GM23338 (cell line): ENCODE results near the gene XRCC4. TPM values are rescaled to one million over a fixed set of nuclear protein-coding genes. Genes with fewer than 3 reads are reported as not detected.

ENCODE experiments used
- ATAC-seq: fragments of 200-7000 bp; cut with Tn5 transposase; 3 replicates; pipeline ENCODE4 v1.9.1; 2020
- DNase-seq: peaks from one replicate; pipeline ENCODE4 v3.0.0-alpha.2; 2015; ENCODE audit warnings: low spot score
- H2AFZ ChIP-seq: fragments of 200-600 bp; sonication (generic); 2 replicates; pipeline ENCODE4 v1.8.0; 2016; ENCODE audit warnings: antibody characterized with exemption, mild to moderate bottlenecking, moderate library complexity
- H3F3A ChIP-seq: fragments of 200-600 bp; sonication (generic); replicated peaks from 2 replicates; pipeline ENCODE4 v1.8.0; 2017; ENCODE audit warnings: antibody characterized with exemption, mixed run types, low read depth
- H3K27ac ChIP-seq: fragments of 200-600 bp; sonication (generic); 2 replicates; pipeline ENCODE4 v1.6.1; 2016; ENCODE audit warnings: low read depth
- H3K27me3 ChIP-seq: fragments of 200-600 bp; sonication (generic); 2 replicates; pipeline ENCODE4 v1.8.0; 2016; ENCODE audit warnings: mild to moderate bottlenecking, mixed run types, moderate library complexity; ENCODE audit not compliant: insufficient read depth
- H3K36me3 ChIP-seq: fragments of 200-600 bp; sonication (generic); 2 replicates; pipeline ENCODE4 v1.8.0; 2016; ENCODE audit warnings: mild to moderate bottlenecking; ENCODE audit not compliant: insufficient read depth
- H3K4me1 ChIP-seq: fragments of 200-600 bp; sonication (generic); 2 replicates; pipeline ENCODE4 v1.8.0; 2016; ENCODE audit warnings: mild to moderate bottlenecking, moderate library complexity; ENCODE audit not compliant: insufficient read depth
- H3K4me2 ChIP-seq: fragments of 200-600 bp; sonication (generic); 2 replicates; pipeline ENCODE4 v1.7.1; 2017; ENCODE audit warnings: mixed run types
- H3K4me3 ChIP-seq: fragments of 200-600 bp; sonication (generic); 2 replicates; pipeline ENCODE4 v1.6.1; 2016; ENCODE audit warnings: mixed run types
- H3K79me2 ChIP-seq: fragments of 200-600 bp; sonication (generic); replicated peaks from 2 replicates; pipeline ENCODE4 v1.8.0; 2017; ENCODE audit warnings: mild to moderate bottlenecking; ENCODE audit not compliant: insufficient read depth
- H3K9me2 ChIP-seq: fragments of 200-600 bp; sonication (generic); 2 replicates; pipeline ENCODE4 v1.8.0; 2017; ENCODE audit not compliant: insufficient read depth
- H4K20me1 ChIP-seq: fragments of 200-600 bp; sonication (generic); replicated peaks from 2 replicates; pipeline ENCODE4 v1.8.0; 2017; ENCODE audit warnings: mild to moderate bottlenecking; ENCODE audit not compliant: insufficient read depth
- H3K27ac Mint-ChIP-seq: 2 replicates; pipeline ENCODE4 v1.8.0; 2020; ENCODE audit warnings: inconsistent platforms, mild to moderate bottlenecking, moderate library complexity, mixed read lengths
- H3K27me3 Mint-ChIP-seq: 3 replicates; pipeline ENCODE4 v1.8.0; 2022; ENCODE audit warnings: low read depth, mild to moderate bottlenecking, moderate library complexity, mixed read lengths, inconsistent platforms; ENCODE audit not compliant: insufficient read depth, poor library complexity
- H3K36me3 Mint-ChIP-seq: 3 replicates; pipeline ENCODE4 v1.8.0; 2021; ENCODE audit warnings: low read depth, mild to moderate bottlenecking, inconsistent platforms, moderate library complexity, mixed read lengths
- H3K4me1 Mint-ChIP-seq: 3 replicates; pipeline ENCODE4 v1.8.0; 2020; ENCODE audit warnings: mild to moderate bottlenecking, inconsistent platforms, mixed read lengths
- H3K4me3 Mint-ChIP-seq: 3 replicates; pipeline ENCODE4 v1.8.0; 2021; ENCODE audit warnings: moderate library complexity, mild to moderate bottlenecking, inconsistent platforms, mixed read lengths
- H3K9me3 Mint-ChIP-seq: 3 replicates; pipeline ENCODE4 v1.8.0; 2020; ENCODE audit warnings: moderate library complexity, mild to moderate bottlenecking, inconsistent platforms, mixed read lengths
- CREB1 ChIP-seq: fragments of 250-450 bp; sonication (Bioruptor Pico); IDR thresholded peaks from 2 replicates; pipeline ENCODE4 v1.5.0; 2020; ENCODE audit warnings: low read depth, mild to moderate bottlenecking, moderate library complexity
- NANOG ChIP-seq: IDR thresholded peaks from 2 replicates; pipeline ENCODE4 v1.6.1; 2016; ENCODE audit warnings: antibody characterized with exemption, borderline replicate concordance
- POLR2AphosphoS5 ChIP-seq: IDR thresholded peaks from 2 replicates; pipeline ENCODE4 v1.6.1; 2016; ENCODE audit warnings: antibody characterized with exemption, low read depth
- ZNF114 ChIP-seq: fragments of 250-450 bp; sonication (Bioruptor Pico); IDR thresholded peaks from 2 replicates; pipeline ENCODE4 v1.5.0; 2020; ENCODE audit warnings: mild to moderate bottlenecking, moderate library complexity
- ZNF462 ChIP-seq: fragments of 250-450 bp; sonication (Bioruptor Pico); IDR thresholded peaks from 2 replicates; pipeline ENCODE4 v1.5.0; 2020; ENCODE audit warnings: mild to moderate bottlenecking, moderate library complexity
- polyA plus RNA-seq: library from polyadenylated mRNA; unstranded; fragments of >200 nt; fragmentation: Nextera tagmentation; extraction: Ambion mirVana; gene quantifications from 2 replicates; pipeline ENCODE4 v1.2.1, GENCODE V29; 2016
- total RNA-seq: library from RNA; depleted of rRNA; stranded (reverse); fragments of >200 nt; shearing (Covaris generic); gene quantifications from 2 replicates; pipeline ENCODE4 v1.2.3, GENCODE V29; 2014
- TF ChIP-seq, protein P1 (sequence below), 2 experiments: fragments of 200-600 bp in 1 of 2; sonication (generic) in 1 of 2; conservative IDR thresholded peaks; 2 replicates each; pipeline versions ENCODE4 v1.5.1 to v1.6.1; 2016 to 2017; ENCODE audit warnings: antibody characterized with exemption in 2 of 2, low read depth in 2 of 2, mild to moderate bottlenecking in 2 of 2, moderate library complexity in 1 of 2
- TF ChIP-seq, protein P2 (sequence below): IDR thresholded peaks from one replicate; pipeline ENCODE4 v1.6.1; 2018; ENCODE audit warnings: antibody characterized with exemption; ENCODE audit not compliant: unreplicated experiment

Gene XRCC4
- total and polyA plus RNA-seq, 2 experiments from 2014 or later, result 11.5 to 22.4 TPM

- Mint-ChIP-seq H3K27ac (no peak overlapping the region), H3K4me3 (no peak overlapping the region), H3K9me3 (peaks cover 31% of the 10 kb centered on the region), H3K4me1 (peaks cover 3% of the 10 kb centered on the region; the same call in 2 of the 3 replicates), H3K27me3 (peaks cover 1% of the 10 kb centered on the region), H3K36me3 (peaks cover 40% of the 10 kb centered on the region)
- H3K4me2 ChIP-seq, result no peak overlapping the region
- H3K36me3 ChIP-seq, result peaks cover 10% of the 10 kb centered on the region; the same call in 1 of the 2 replicates
- H2AFZ ChIP-seq, result no peak overlapping the region
- H3K27ac ChIP-seq, result no peak overlapping the region
- peaks cover 7% of the 10 kb centered on the region; the same call in 1 of the 2 replicates for H3K9me2 ChIP-seq
- H3K79me2 ChIP-seq, result no peaks in the 10 kb centered on the region; the same call in 1 of the 2 replicates
- no peak overlapping the region for H3K4me3 ChIP-seq
- no peaks in the 10 kb centered on the region for H3F3A ChIP-seq
- TF ChIP-seq, protein P1, sequence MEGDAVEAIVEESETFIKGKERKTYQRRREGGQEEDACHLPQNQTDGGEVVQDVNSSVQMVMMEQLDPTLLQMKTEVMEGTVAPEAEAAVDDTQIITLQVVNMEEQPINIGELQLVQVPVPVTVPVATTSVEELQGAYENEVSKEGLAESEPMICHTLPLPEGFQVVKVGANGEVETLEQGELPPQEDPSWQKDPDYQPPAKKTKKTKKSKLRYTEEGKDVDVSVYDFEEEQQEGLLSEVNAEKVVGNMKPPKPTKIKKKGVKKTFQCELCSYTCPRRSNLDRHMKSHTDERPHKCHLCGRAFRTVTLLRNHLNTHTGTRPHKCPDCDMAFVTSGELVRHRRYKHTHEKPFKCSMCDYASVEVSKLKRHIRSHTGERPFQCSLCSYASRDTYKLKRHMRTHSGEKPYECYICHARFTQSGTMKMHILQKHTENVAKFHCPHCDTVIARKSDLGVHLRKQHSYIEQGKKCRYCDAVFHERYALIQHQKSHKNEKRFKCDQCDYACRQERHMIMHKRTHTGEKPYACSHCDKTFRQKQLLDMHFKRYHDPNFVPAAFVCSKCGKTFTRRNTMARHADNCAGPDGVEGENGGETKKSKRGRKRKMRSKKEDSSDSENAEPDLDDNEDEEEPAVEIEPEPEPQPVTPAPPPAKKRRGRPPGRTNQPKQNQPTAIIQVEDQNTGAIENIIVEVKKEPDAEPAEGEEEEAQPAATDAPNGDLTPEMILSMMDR (conservative IDR thresholded peaks at IDR 0.05; ENCODE audit: low read depth in 2 of 2), result no peak
- TF ChIP-seq, protein P2, sequence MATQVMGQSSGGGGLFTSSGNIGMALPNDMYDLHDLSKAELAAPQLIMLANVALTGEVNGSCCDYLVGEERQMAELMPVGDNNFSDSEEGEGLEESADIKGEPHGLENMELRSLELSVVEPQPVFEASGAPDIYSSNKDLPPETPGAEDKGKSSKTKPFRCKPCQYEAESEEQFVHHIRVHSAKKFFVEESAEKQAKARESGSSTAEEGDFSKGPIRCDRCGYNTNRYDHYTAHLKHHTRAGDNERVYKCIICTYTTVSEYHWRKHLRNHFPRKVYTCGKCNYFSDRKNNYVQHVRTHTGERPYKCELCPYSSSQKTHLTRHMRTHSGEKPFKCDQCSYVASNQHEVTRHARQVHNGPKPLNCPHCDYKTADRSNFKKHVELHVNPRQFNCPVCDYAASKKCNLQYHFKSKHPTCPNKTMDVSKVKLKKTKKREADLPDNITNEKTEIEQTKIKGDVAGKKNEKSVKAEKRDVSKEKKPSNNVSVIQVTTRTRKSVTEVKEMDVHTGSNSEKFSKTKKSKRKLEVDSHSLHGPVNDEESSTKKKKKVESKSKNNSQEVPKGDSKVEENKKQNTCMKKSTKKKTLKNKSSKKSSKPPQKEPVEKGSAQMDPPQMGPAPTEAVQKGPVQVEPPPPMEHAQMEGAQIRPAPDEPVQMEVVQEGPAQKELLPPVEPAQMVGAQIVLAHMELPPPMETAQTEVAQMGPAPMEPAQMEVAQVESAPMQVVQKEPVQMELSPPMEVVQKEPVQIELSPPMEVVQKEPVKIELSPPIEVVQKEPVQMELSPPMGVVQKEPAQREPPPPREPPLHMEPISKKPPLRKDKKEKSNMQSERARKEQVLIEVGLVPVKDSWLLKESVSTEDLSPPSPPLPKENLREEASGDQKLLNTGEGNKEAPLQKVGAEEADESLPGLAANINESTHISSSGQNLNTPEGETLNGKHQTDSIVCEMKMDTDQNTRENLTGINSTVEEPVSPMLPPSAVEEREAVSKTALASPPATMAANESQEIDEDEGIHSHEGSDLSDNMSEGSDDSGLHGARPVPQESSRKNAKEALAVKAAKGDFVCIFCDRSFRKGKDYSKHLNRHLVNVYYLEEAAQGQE, result no peak
- no peak for TF ChIP-seq ZNF114 (CRISPR knock-in tag)
- no peak for TF ChIP-seq CREB1 (CRISPR knock-in tag)
- no peak for TF ChIP-seq ZNF462 (CRISPR knock-in tag)
- TF ChIP-seq NANOG, result no peak
- no peak for TF ChIP-seq POLR2AphosphoS5
- H3K27me3 ChIP-seq, result no peaks in the 10 kb centered on the region
- DNase-seq, result no peak
- H4K20me1 ChIP-seq, result no peaks in the 10 kb centered on the region
- ATAC-seq, result no peak
- no peaks in the 10 kb centered on the region for H3K4me1 ChIP-seq
These were observed 16.3 kb downstream of the XRCC4 start for GRCh38 chr5:83093692-83094091.
